Osteoblast (primary cell): ENCODE data around the gene FZD7. TPM values are rescaled to one million over a fixed set of nuclear protein-coding genes. Genes with fewer than 3 reads are reported as not detected.

Experiments
- DNase-seq: peaks from one replicate; pipeline ENCODE4 v3.0.0; 2011; ENCODE audit warnings: low spot score, mixed read lengths; ENCODE audit not compliant: insufficient read length; ENCODE audit errors: missing footprints
- H2AFZ ChIP-seq: 2 replicates; pipeline ENCODE4 v1.6.0; 2011; ENCODE audit warnings: mild to moderate bottlenecking, low read length
- H3K27ac ChIP-seq: 2 replicates; pipeline ENCODE4 v1.5.1; 2011; ENCODE audit warnings: mild to moderate bottlenecking, low read depth, low read length, moderate library complexity
- H3K27me3 ChIP-seq: 2 replicates; pipeline ENCODE4 v1.6.0; 2012; ENCODE audit warnings: mild to moderate bottlenecking, control low read depth, inconsistent platforms, low read length, moderate library complexity; ENCODE audit not compliant: insufficient read depth
- H3K36me3 ChIP-seq: 2 replicates; pipeline ENCODE4 v1.5.1; 2011; ENCODE audit warnings: mild to moderate bottlenecking, low read length, control low read depth, moderate library complexity; ENCODE audit not compliant: insufficient read depth
- H3K4me1 ChIP-seq: 2 replicates; pipeline ENCODE4 v1.5.1; 2011; ENCODE audit warnings: mild to moderate bottlenecking, low read length, control low read depth, moderate library complexity; ENCODE audit not compliant: insufficient read depth
- H3K4me2 ChIP-seq: 2 replicates; pipeline ENCODE4 v1.6.0; 2011; ENCODE audit warnings: mild to moderate bottlenecking, low read length; ENCODE audit not compliant: insufficient read depth
- H3K4me3 ChIP-seq: fragments of 200-600 bp; sonication (generic); 3 replicates; pipeline ENCODE4 v1.5.1; 2012; ENCODE audit warnings: mild to moderate bottlenecking, low read length, inconsistent platforms; ENCODE audit not compliant: insufficient read depth
- H3K79me2 ChIP-seq: 2 replicates; pipeline ENCODE4 v1.6.0; 2012; ENCODE audit warnings: mild to moderate bottlenecking, low read length, control low read depth, inconsistent platforms; ENCODE audit not compliant: insufficient read depth
- H3K9me3 ChIP-seq: 2 replicates; pipeline ENCODE4 v1.5.1; 2011; ENCODE audit warnings: low read depth, low read length, control low read depth
- H4K20me1 ChIP-seq: 2 replicates; pipeline ENCODE4 v1.6.0; 2012; ENCODE audit warnings: mild to moderate bottlenecking, low read length, control low read depth; ENCODE audit not compliant: insufficient read depth
- CTCF ChIP-seq: IDR thresholded peaks from 2 replicates; pipeline ENCODE4 v1.5.1; 2011; ENCODE audit warnings: mild to moderate bottlenecking, low read depth, low read length, moderate library complexity; ENCODE audit errors: extremely low read depth
- total RNA-seq: library from RNA; depleted of rRNA; stranded (reverse); fragments of >200 nt; gene quantifications from 2 replicates; pipeline ENCODE4 v1.2.3, GENCODE V29; 2012

FZD7 gene
- total RNA-seq, 1 donor = 73.8 TPM

GRCh38 chr2:202074324-202074723 lies 40.7 kb downstream of the FZD7 start:
- Histone ChIP-seq H3K4me2 (no peak overlapping the region), H3K27me3 (no peaks in the 10 kb centered on the region), H3K27ac (no peak overlapping the region), H4K20me1 (no peaks in the 10 kb centered on the region), H3K9me3 (no peaks in the 10 kb centered on the region), H3K36me3 (no peaks in the 10 kb centered on the region), H3K79me2 (no peaks in the 10 kb centered on the region), H3K4me1 (no peaks in the 10 kb centered on the region), H2AFZ (no peak overlapping the region), H3K4me3 (no peak overlapping the region)
- no peak for DNase-seq
- no peak for TF ChIP-seq CTCF

- Histone ChIP-seq H2AFZ (no peak overlapping the region), H3K4me3 (no peak overlapping the region), H3K27me3 (no peaks in the 10 kb centered on the region), H3K36me3 (no peaks in the 10 kb centered on the region), H3K79me2 (no peaks in the 10 kb centered on the region), H3K4me2 (no peak overlapping the region), H3K9me3 (no peaks in the 10 kb centered on the region), H3K4me1 (peaks cover 1% of the 10 kb centered on the region), H3K27ac (no peak overlapping the region), H4K20me1 (no peaks in the 10 kb centered on the region)
- DNase-seq = no peak
- no peak for TF ChIP-seq CTCF
Measured at GRCh38 chr2:202079310-202079709, 45.7 kb downstream of the FZD7 start.

GRCh38 chr2:202084265-202084664 lies 50.6 kb downstream of the FZD7 start:
- peak; percentile 76 for DNase-seq
- Histone ChIP-seq H3K4me3 (no peak overlapping the region), H3K9me3 (no peaks in the 10 kb centered on the region), H3K4me2 (no peak overlapping the region), H3K79me2 (no peaks in the 10 kb centered on the region), H4K20me1 (no peaks in the 10 kb centered on the region), H3K27ac (no peak overlapping the region), H2AFZ (peak overlapping the region; percentile 43), H3K27me3 (peaks cover 2% of the 10 kb centered on the region), H3K36me3 (no peaks in the 10 kb centered on the region), H3K4me1 (peaks cover 3% of the 10 kb centered on the region)
- TF ChIP-seq CTCF = no peak

Other genes with a start within 250 kb of the FZD7 start
- gene CDK15, start 227.3 kb upstream of the FZD7 start, total RNA-seq = 4.7 and 5.3 TPM in 2 replicates
- gene KIAA2012, start 39.4 kb downstream of the FZD7 start, total RNA-seq = under 0.01 TPM in 1 of 2 replicates, not detected in the other
- 107 and 111 TPM in 2 replicates for gene SUMO1, start 204.7 kb downstream of the FZD7 start, total RNA-seq
- 40.1 and 41.3 TPM in 2 replicates for gene NOP58, start 231.9 kb downstream of the FZD7 start, total RNA-seq